ENCODE measurements around the gene UFD1.

UFD1 gene

DNA sequence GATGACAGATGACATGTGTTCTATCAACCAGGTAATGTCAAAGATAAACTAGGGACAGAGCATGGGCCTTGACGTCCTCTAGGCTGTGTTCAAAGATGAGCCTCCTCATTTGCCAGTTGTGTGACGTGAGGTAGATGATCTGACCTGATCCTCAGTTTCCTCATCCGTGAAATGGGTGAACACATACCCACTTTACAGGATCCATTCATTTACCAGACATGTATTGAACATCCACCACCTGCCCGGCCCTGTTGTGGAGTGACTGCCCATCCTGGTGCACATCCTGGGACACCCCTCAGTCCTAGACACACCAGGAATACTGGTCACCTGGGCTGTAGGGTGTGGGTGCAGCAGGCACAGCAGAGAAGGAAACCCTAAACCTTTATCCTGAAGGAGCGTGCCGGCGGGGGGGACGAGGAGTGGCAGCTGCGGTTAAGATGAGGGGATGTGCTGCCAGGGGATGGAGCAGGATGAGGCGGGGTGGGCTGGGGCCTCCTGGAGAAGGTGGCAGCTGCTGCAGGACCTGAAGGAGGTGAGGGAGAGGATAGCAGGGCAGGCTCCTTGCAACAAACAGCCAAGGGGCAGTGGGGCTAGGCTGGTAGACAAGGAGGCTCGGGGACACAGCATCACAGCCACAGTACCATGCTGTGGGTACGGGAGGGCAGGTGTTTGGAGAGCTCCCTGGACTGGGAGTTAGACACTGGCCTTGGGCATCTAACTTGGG is 36.8 kb upstream of the UFD1 start:
- Histone ChIP-seq H3K27ac (no peak overlapping the region), H3K4me3 (no peak overlapping the region)
- TF ChIP-seq, protein P1, sequence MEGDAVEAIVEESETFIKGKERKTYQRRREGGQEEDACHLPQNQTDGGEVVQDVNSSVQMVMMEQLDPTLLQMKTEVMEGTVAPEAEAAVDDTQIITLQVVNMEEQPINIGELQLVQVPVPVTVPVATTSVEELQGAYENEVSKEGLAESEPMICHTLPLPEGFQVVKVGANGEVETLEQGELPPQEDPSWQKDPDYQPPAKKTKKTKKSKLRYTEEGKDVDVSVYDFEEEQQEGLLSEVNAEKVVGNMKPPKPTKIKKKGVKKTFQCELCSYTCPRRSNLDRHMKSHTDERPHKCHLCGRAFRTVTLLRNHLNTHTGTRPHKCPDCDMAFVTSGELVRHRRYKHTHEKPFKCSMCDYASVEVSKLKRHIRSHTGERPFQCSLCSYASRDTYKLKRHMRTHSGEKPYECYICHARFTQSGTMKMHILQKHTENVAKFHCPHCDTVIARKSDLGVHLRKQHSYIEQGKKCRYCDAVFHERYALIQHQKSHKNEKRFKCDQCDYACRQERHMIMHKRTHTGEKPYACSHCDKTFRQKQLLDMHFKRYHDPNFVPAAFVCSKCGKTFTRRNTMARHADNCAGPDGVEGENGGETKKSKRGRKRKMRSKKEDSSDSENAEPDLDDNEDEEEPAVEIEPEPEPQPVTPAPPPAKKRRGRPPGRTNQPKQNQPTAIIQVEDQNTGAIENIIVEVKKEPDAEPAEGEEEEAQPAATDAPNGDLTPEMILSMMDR (IDR thresholded peaks at IDR 0.05), result no peak
- DNase-seq (ENCODE audit: low spot score), result no peak

DNA sequence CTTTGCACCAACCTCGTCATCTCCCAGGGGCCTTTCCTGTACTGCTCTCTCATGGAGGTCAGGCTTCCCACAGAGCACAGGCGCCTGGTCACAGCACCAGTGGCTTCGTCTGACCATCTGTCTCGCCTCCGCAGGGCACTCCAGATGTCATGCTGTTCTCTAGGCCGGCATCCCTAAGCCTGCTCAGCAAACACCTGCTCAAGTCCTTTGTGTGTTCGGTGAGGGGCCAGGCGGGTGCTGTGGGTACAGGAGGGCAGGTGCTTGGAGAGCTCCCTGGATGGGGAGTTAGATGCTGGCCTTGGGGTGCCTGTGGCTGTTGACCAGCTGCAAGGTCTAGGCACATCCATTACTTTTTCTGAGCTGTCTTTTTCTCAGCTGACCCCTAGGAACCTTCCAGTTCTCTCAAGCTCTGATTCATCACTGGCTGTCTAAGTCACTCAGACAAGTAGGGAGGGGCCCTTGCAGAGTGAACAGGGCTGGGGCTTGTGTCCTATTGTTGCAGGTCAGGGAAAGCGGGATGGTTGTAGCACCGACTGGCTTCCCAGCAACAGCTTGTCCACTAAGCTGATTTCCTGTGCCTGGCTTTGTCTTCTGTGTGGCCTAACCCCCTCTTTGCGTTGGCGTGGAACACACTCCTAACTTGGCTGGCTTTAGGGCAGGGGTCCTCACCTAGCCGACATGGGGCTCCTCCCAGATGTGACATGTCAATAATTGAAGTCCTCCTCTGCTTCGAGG is 36.0 kb upstream of the UFD1 start:
- Histone ChIP-seq H3K27ac (no peak overlapping the region), H3K4me3 (no peak overlapping the region)
- TF ChIP-seq, protein P1 (IDR thresholded peaks at IDR 0.05), result no peak
- DNase-seq (ENCODE audit: low spot score), result no peak

DNA sequence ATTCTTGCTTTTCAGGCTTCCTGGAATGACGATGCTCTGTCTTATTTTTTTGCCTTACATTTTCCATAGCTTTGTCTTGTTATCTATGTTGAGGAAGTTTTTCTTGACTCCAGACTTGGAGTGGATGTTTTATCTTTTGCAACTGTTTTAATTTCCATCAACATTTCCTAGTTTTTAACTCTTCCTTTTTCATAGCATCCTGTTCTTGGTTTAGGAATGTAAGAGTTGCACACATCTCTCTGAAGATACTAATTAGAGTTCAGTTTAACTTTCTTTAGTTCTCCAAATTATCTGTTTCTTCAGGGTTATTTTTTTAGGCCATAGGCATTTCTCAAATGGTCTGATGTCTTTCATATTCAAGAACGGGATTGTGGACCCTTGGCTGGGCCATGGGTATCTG is 34.8 kb upstream of the UFD1 start:
- TF ChIP-seq, protein P1 (IDR thresholded peaks at IDR 0.05), result no peak
- H3K4me3 ChIP-seq, result no peak overlapping the region
- DNase-seq (ENCODE audit: low spot score), result no peak
- H3K27ac ChIP-seq, result no peak overlapping the region

DNA sequence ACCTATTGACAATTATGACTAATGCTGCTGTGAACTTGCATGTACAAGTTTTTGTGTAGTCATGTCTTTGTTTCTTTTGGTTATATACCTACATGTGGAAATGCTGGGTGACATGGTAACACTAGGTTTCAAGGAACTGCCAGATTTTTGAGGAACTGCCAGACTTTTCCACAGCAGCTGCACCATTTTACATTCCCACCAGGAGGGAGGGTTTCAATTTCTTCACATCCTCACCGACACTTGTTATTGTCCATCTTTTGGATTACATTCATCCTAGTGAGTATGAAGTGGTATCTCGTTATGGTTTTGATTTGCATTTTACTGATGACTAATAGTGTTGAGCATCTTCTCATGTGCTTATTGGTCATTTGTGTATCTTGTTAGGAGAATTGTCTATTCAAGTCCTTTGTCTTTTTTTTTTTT is 31.9 kb upstream of the UFD1 start:
- H3K27ac ChIP-seq, result no peak overlapping the region
- no peak overlapping the region for H3K4me3 ChIP-seq
- TF ChIP-seq, protein P1 (IDR thresholded peaks at IDR 0.05), result no peak
- no peak for DNase-seq (ENCODE audit: low spot score)

DNA sequence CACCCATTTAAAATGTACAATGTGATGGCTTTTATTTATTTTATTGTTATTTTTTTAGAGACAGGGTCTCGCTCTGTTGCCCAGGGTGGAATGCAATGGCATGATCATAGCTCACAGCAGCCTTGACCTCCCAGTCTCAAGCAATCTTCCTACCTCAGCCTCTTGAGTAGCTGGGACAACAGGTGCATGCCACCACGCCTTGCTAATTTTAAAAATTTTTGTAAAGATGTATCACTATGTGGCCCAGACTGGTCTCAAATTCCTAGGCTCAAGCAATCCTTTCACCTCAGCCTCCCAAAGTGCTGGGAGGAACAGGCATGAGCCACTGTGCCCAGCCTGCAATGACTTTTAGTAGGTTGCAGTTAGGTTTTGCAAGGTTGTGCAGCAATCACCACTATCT is 30.9 kb upstream of the UFD1 start:
- no peak overlapping the region for H3K27ac ChIP-seq
- TF ChIP-seq, protein P1 (IDR thresholded peaks at IDR 0.05), result no peak
- DNase-seq (ENCODE audit: low spot score), result no peak

DNA sequence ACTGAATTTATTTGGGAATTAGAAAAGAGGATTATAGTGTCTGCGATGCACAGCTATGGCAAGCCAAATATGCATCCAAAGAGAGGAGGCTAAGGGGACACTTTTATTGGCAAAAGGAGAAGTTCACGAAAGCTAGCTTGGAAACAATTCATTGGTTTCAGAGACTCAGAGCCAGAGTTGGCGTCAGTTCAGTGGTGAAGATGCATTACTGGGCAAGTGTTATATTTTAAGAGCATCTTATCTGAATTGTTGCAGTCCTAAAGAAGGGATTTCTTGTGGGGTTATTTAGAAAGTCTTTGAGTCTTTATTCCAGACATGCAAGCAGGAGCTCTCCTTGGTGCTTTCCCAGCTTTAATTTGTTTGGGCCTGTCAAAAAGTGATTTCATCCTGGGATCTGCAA is 30.2 kb upstream of the UFD1 start:
- Histone ChIP-seq H3K27ac (no peak overlapping the region), H3K4me3 (no peak overlapping the region)
- DNase-seq (ENCODE audit: low spot score), result no peak
- TF ChIP-seq, protein P1 (IDR thresholded peaks at IDR 0.05), result no peak

More for the DNA sequence above, 30.9 kb upstream of the UFD1 start:
- H3K4me3 ChIP-seq, result no peak overlapping the region
